ENCODE data around the gene FXYD4.

The FXYD4 gene

DNA sequence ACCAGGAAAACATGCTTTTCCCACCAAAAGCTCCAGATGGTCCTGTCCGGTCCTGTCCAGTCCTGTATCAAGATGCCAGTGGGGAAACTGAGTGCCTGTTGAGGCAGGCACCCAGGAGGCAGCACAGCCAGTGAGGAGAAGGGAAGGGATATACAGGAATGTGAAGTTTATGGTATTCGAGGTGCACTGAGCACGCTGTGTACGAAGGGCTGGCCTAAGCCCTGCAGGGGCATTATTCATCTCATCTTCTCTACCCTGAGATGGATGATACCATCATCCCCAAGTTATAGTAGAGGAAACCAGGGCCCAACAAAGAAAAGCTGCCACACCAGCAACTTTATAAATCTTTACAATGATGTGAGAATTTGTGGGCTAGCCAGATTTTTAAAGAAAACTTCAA is 23.4 kb upstream of the FXYD4 start:
- H3K4me3 ChIP-seq (ENCODE audit: low read length): no peak overlapping the region
- no peak overlapping the region for H3K9ac ChIP-seq (ENCODE audit: low read length)
- no peak overlapping the region for H3K27ac ChIP-seq (ENCODE audit: low read length)
- H3K4me1 ChIP-seq (ENCODE audit: control insufficient read depth, low read depth, low read length): no peaks in the 10 kb centered on the region
- H3K27me3 ChIP-seq (ENCODE audit: control insufficient read depth, insufficient read depth, low read length): no peaks in the 10 kb centered on the region
- H3K9me3 ChIP-seq (ENCODE audit: control insufficient read depth, low read depth, low read length): no peaks in the 10 kb centered on the region
- no peaks in the 10 kb centered on the region for H3K36me3 ChIP-seq (ENCODE audit: control insufficient read depth, low read depth, low read length)

DNA sequence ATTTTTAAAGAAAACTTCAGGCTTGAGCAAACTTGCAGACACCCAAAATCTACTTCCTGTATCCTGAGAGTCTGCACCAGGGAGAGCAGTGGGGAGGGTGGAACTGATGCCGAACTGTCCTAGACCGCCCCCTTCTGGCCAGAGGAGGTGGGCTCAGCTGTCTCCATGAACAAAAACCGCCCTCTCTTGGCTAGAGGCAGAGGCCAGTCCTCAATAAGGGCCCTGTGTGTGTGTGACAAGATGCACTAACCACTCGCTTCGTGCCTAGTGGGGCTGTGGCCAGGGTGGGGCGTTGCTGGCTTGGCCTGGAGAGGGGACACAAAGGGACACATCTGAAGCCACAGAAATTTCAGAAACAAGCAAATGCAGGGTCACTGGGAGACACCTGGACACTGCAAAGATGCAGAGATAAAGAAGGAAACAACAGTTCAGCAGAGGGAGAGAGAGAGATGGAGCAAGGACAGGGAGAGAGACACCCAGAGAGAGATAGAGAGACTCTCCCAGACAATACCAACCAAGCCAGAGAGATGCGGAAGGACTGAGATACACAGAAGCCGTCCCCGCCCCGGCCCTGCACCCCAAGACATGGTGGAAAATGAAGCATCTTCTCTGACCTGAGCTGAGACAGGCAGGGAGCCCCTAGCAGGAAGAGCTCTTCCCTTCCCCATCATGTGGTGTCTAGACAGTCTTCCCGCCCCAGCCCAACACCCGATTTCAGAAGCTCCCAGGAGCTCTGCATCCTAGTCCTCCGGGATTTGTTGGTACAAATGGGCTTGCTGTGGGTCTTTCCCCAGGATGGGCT is 22.7 kb upstream of the FXYD4 start:
- Histone ChIP-seq H3K9ac (ENCODE audit: low read length) (no peak overlapping the region), H3K9me3 (ENCODE audit: control insufficient read depth, low read depth, low read length) (no peaks in the 10 kb centered on the region), H3K36me3 (ENCODE audit: control insufficient read depth, low read depth, low read length) (no peaks in the 10 kb centered on the region), H3K4me1 (ENCODE audit: control insufficient read depth, low read depth, low read length) (peaks cover 2% of the 10 kb centered on the region), H3K27me3 (ENCODE audit: control insufficient read depth, insufficient read depth, low read length) (no peaks in the 10 kb centered on the region), H3K27ac (ENCODE audit: low read length) (no peak overlapping the region), H3K4me3 (ENCODE audit: low read length) (no peak overlapping the region)

DNA sequence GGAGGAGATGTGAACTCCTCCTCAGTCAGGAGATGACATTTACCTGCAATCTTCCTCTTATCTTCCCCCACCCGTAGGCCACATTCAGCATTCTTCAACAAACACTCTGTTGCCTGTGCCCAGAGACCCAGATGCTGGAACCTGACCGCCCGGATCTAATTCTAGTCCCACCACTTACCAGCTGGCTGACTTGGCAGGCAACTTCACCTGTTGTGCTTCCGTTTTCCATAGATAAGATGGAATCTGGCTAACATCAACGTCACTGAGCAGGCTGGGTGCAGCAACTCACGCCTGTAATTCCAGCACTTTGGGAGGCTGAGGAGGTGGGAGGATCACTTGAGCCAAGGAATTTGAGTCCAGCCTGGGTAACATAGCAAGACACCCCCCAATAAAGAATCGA is 21.3 kb upstream of the FXYD4 start:
- no peak overlapping the region for H3K9ac ChIP-seq (ENCODE audit: low read length)
- H3K27ac ChIP-seq (ENCODE audit: low read length): no peak overlapping the region
- H3K36me3 ChIP-seq (ENCODE audit: control insufficient read depth, low read depth, low read length): no peaks in the 10 kb centered on the region
- H3K4me1 ChIP-seq (ENCODE audit: control insufficient read depth, low read depth, low read length): peaks cover 8% of the 10 kb centered on the region
- no peaks in the 10 kb centered on the region for H3K9me3 ChIP-seq (ENCODE audit: control insufficient read depth, low read depth, low read length)
- H3K27me3 ChIP-seq (ENCODE audit: control insufficient read depth, insufficient read depth, low read length): no peaks in the 10 kb centered on the region
- no peak overlapping the region for H3K4me3 ChIP-seq (ENCODE audit: low read length)

DNA sequence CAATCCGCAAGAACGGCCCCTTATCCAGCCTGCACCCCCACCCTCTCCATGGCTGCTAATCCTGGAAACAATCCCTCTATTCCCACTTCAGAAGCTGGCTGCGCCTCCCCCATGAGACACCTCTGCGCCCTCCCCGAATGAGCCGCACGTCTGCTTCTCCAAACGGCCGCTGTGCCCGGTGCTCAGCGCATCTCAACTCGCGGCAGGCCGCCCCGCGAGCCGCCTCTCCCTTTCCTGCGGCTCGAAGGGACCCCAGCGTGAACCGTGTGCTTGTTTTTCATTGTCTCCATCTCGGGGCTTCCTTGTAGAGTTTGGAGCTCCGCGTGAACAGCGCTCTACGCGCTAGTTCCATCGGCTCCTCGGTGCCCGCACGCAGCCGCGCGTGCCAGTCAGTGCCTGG is 20.8 kb upstream of the FXYD4 start:
- H3K27ac ChIP-seq (ENCODE audit: low read length): no peak overlapping the region
- H3K36me3 ChIP-seq (ENCODE audit: control insufficient read depth, low read depth, low read length): no peaks in the 10 kb centered on the region
- no peak overlapping the region for H3K9ac ChIP-seq (ENCODE audit: low read length)
- no peaks in the 10 kb centered on the region for H3K27me3 ChIP-seq (ENCODE audit: control insufficient read depth, insufficient read depth, low read length)
- H3K4me1 ChIP-seq (ENCODE audit: control insufficient read depth, low read depth, low read length): peaks cover 8% of the 10 kb centered on the region
- H3K4me3 ChIP-seq (ENCODE audit: low read length): no peak overlapping the region
- H3K9me3 ChIP-seq (ENCODE audit: control insufficient read depth, low read depth, low read length): no peaks in the 10 kb centered on the region

DNA sequence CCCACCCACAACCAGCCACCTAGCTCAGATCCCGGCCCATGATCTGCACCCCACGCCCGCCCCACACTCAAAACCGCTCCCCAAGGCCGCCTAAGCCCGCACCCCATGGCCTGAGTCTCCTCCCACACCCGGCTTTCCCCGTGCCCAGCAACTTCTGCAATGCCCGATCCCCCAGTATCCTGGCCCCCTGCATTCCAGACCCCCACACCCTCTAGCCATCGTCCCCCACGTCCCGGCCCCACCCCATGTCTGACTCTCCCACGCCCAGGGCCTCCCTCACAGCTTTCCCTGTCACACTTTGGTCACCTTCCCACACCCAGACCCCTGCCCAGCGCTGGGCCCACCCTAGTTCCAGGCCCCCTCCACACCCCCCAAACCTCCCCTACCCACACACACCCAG is 20.1 kb upstream of the FXYD4 start:
- Histone ChIP-seq H3K27ac (ENCODE audit: low read length) (no peak overlapping the region), H3K36me3 (ENCODE audit: control insufficient read depth, low read depth, low read length) (no peaks in the 10 kb centered on the region), H3K9me3 (ENCODE audit: control insufficient read depth, low read depth, low read length) (no peaks in the 10 kb centered on the region), H3K4me3 (ENCODE audit: low read length) (no peak overlapping the region), H3K27me3 (ENCODE audit: control insufficient read depth, insufficient read depth, low read length) (no peaks in the 10 kb centered on the region), H3K9ac (ENCODE audit: low read length) (no peak overlapping the region), H3K4me1 (ENCODE audit: control insufficient read depth, low read depth, low read length) (peaks cover 8% of the 10 kb centered on the region)

DNA sequence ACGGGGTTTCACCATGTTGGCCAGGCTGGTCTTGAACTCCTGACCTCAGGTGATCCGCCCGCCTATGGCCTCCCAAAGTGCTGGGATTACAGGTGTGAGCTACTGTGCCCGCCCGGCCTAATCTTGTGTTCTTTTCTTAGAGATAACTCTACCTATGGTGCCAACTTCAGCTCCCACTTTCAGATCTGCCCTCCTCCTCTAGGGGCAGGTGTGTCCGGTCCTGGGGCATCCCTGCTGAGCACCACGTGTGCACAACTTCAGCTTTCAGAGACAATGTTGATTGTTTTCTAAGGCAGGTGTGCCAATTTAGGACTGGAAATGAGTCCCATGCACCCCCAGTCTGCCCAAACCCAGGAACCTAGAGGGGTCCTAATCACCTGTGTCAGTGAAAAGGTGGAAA is 18.5 kb upstream of the FXYD4 start:
- Histone ChIP-seq H3K4me3 (ENCODE audit: low read length) (no peak overlapping the region), H3K36me3 (ENCODE audit: control insufficient read depth, low read depth, low read length) (no peaks in the 10 kb centered on the region), H3K27me3 (ENCODE audit: control insufficient read depth, insufficient read depth, low read length) (no peaks in the 10 kb centered on the region), H3K27ac (ENCODE audit: low read length) (no peak overlapping the region), H3K9ac (ENCODE audit: low read length) (no peak overlapping the region), H3K4me1 (ENCODE audit: control insufficient read depth, low read depth, low read length) (peaks cover 8% of the 10 kb centered on the region), H3K9me3 (ENCODE audit: control insufficient read depth, low read depth, low read length) (no peaks in the 10 kb centered on the region)

DNA sequence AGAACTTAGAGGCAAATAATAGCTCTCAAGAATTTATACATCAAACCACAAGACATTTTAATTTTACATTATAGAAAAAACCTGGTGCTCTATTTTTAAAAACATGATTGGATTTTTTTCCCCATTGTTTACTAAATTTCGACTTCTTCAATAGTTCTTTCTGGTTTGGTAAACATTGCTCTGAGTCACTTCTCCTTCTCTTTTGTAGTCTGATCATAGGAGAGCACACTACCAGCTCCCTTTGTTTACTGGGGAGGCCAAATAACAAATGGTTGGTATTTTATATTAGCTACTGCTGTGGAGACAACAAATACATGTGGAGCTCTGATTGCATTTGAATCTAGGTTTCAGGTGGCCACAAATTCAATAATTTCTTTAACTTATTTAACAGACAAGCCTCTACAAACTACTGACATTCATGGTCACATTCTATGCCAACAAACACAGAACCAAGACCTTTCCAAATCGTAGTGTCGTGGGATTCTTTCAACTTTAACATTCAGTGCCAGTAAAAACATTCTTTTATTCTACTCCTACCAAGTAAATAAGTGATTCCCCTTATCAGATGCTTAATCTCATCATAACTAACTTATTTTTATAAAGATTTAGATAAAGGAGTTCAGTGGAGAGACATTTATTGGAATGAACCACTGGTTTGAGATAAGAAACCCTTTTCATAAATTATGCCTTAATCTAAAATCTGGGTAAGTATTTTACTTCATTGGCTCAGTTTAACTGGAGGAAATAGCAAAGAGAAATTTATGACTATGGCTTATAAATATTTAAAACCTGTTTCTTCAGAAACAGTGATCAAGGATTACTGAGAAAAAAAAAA is 17.7 kb upstream of the FXYD4 start:
- no peaks in the 10 kb centered on the region for H3K27me3 ChIP-seq (ENCODE audit: control insufficient read depth, insufficient read depth, low read length)
- no peak overlapping the region for H3K4me3 ChIP-seq (ENCODE audit: low read length)
- peaks cover 8% of the 10 kb centered on the region for H3K4me1 ChIP-seq (ENCODE audit: control insufficient read depth, low read depth, low read length)
- H3K36me3 ChIP-seq (ENCODE audit: control insufficient read depth, low read depth, low read length): no peaks in the 10 kb centered on the region
- no peaks in the 10 kb centered on the region for H3K9me3 ChIP-seq (ENCODE audit: control insufficient read depth, low read depth, low read length)
- H3K27ac ChIP-seq (ENCODE audit: low read length): no peak overlapping the region
- no peak overlapping the region for H3K9ac ChIP-seq (ENCODE audit: low read length)

DNA sequence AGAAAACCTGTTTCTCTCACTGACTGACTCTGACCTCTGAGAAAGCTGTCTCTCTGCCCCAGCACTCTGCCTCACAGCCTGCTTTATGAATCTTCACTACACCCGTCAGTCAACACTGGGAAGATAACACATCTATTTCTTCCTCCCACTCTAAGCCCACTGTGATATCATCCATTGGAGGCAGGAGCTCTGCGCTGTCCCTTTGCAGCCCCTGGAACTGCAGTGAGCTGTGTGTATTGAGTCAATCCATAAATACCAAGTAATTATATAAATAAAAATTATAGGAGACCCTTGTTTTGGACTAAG is 17.2 kb upstream of the FXYD4 start:
- Histone ChIP-seq H3K27ac (ENCODE audit: low read length) (no peak overlapping the region), H3K36me3 (ENCODE audit: control insufficient read depth, low read depth, low read length) (no peaks in the 10 kb centered on the region)

DNA sequence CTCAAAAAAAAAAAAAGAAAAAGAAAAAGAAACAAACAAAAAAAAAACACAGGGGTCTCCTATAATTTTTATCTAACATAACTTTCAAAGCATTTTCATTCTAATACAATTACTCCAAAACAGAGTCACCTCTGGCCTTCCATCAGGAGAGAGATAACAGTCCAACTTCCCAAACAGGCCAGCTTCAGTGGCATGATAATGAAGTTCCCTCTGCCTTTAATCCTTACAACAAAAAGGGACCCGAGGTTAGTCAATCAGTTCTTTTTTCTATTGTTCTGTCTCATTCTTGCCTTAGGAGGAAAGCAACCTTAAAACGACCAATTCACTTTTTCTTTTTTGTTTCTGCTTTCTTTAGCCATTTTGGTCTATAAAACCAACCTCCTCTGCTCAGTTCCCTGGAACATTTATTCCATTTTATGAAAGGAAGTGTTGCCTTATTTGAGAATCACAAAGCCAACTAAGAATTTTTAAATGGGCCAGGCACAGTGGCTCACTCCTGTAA is 16.5 kb upstream of the FXYD4 start:
- H3K27ac ChIP-seq (ENCODE audit: low read length): no peak overlapping the region
- H3K9ac ChIP-seq (ENCODE audit: low read length): no peak overlapping the region
- no peaks in the 10 kb centered on the region for H3K27me3 ChIP-seq (ENCODE audit: control insufficient read depth, insufficient read depth, low read length)
- H3K9me3 ChIP-seq (ENCODE audit: control insufficient read depth, low read depth, low read length): no peaks in the 10 kb centered on the region
- no peaks in the 10 kb centered on the region for H3K36me3 ChIP-seq (ENCODE audit: control insufficient read depth, low read depth, low read length)
- no peak overlapping the region for H3K4me3 ChIP-seq (ENCODE audit: low read length)
- peaks cover 8% of the 10 kb centered on the region for H3K4me1 ChIP-seq (ENCODE audit: control insufficient read depth, low read depth, low read length)

More for the DNA sequence above, 17.2 kb upstream of the FXYD4 start:
- Histone ChIP-seq H3K9me3 (ENCODE audit: control insufficient read depth, low read depth, low read length) (no peaks in the 10 kb centered on the region), H3K27me3 (ENCODE audit: control insufficient read depth, insufficient read depth, low read length) (no peaks in the 10 kb centered on the region), H3K4me3 (ENCODE audit: low read length) (no peak overlapping the region), H3K9ac (ENCODE audit: low read length) (no peak overlapping the region), H3K4me1 (ENCODE audit: control insufficient read depth, low read depth, low read length) (peaks cover 8% of the 10 kb centered on the region)

DNA sequence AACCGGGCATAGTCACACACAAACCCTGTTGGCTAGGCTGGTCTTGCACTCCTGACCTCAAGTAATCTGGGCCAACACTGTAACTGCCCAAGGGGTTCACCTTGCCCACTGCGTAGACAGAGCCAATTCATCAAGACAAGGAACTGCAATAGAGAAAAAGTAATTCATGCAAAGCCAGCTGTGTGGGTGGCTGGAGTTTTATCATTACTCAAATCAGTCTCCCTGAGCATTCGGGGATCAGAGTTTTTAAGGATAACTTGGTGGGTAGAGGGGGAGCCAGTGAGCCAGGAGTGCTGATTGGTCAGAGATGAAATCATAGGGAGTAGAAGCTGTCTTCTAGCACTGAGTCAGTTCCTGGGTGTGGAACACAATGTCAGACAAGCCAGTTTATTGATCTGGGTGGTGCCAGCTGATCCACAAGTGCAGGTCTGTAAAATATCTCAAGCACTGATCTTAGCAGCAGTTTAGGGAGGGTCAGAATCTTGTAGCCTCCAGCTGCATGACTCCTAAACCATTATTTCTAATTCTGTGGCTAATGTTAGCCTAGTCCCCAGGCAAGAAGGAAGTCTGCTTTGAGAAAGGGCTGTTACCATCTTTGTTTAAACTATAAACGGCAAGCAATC is 15.6 kb upstream of the FXYD4 start:
- H3K9me3 ChIP-seq (ENCODE audit: control insufficient read depth, low read depth, low read length): no peaks in the 10 kb centered on the region
- H3K27me3 ChIP-seq (ENCODE audit: control insufficient read depth, insufficient read depth, low read length): no peaks in the 10 kb centered on the region
- H3K4me3 ChIP-seq (ENCODE audit: low read length): no peak overlapping the region
- H3K36me3 ChIP-seq (ENCODE audit: control insufficient read depth, low read depth, low read length): no peaks in the 10 kb centered on the region
- no peak overlapping the region for H3K9ac ChIP-seq (ENCODE audit: low read length)
- no peak overlapping the region for H3K27ac ChIP-seq (ENCODE audit: low read length)
- H3K4me1 ChIP-seq (ENCODE audit: control insufficient read depth, low read depth, low read length): peaks cover 8% of the 10 kb centered on the region

DNA sequence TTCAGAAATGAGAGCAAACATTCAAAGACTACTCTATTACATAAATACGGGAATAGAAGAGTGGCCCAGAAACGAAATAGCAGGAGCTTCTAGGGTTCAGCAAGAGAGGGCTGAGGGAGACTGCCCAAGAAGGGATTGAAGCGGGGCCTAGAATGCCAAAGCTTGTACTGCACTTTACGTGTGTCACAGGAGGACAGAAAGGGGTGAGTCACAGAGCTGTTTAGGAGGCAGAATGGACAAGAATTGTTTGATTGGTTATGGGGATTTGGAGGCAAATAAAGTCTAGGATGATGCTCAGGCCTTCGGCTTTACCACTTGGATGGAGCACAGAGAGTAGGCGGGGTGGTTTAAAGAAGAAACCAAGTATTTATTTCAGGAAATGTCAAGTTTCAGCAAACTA is 11.3 kb upstream of the FXYD4 start:
- Histone ChIP-seq H3K4me3 (ENCODE audit: low read length) (no peak overlapping the region), H3K27ac (ENCODE audit: low read length) (no peak overlapping the region), H3K9ac (ENCODE audit: low read length) (no peak overlapping the region), H3K27me3 (ENCODE audit: control insufficient read depth, insufficient read depth, low read length) (no peaks in the 10 kb centered on the region), H3K4me1 (ENCODE audit: control insufficient read depth, low read depth, low read length) (peaks cover 5% of the 10 kb centered on the region), H3K9me3 (ENCODE audit: control insufficient read depth, low read depth, low read length) (no peaks in the 10 kb centered on the region), H3K36me3 (ENCODE audit: control insufficient read depth, low read depth, low read length) (no peaks in the 10 kb centered on the region)

Measured in iPS-18a (cell line).